ENCODE data around the gene ZFC3H1. TPM values are rescaled to one million over a fixed set of nuclear protein-coding genes. Genes with fewer than 3 reads are reported as not detected.

Gene ZFC3H1
- total and polyA plus RNA-seq, 2 donors from 2014 or later, result 11.2 to 42.4 TPM

DNA sequence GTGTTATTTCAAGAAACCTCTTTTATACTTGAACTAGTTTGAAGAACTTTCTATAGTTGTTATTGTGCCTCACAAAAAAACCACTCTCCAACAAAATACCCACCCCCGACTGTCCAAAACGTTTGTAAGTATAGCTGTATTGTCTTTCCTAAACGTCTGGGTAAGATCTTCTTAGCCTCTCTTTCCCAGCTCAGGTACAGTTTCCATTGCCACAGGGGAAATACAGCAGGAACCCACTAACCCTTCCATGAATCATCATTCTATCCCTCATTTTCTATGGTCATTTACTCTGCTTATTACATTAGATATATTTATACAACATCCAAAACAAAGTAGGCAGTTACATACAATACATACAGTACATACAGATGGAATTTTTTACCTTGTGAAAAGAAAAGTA lies 70.8 kb downstream of the ZFC3H1 start:
- Histone ChIP-seq H3K27me3 (ENCODE audit: control insufficient read depth, insufficient read depth, low read length) (no peaks in the 10 kb centered on the region), H3K36me3 (ENCODE audit: control insufficient read depth in 2 of 3, insufficient read depth in 3 of 3, low read length in 3 of 3) (no peaks in the 10 kb centered on the region), H3K27ac (ENCODE audit: low read depth in 2 of 2, low read length in 2 of 2) (no peak overlapping the region), H3K9ac (ENCODE audit: low read length in 3 of 3) (no peak overlapping the region), H3K9me3 (ENCODE audit: control insufficient read depth in 2 of 3, insufficient read depth in 1 of 3, low read length in 3 of 3) (no peaks in the 10 kb centered on the region), H3K4me1 (ENCODE audit: control insufficient read depth in 2 of 3, insufficient read depth in 2 of 3, low read depth in 1 of 3, low read length in 3 of 3) (no peaks in the 10 kb centered on the region), H3K4me3 (ENCODE audit: low read length in 3 of 3) (no peak overlapping the region)
- TF ChIP-seq, protein P1, sequence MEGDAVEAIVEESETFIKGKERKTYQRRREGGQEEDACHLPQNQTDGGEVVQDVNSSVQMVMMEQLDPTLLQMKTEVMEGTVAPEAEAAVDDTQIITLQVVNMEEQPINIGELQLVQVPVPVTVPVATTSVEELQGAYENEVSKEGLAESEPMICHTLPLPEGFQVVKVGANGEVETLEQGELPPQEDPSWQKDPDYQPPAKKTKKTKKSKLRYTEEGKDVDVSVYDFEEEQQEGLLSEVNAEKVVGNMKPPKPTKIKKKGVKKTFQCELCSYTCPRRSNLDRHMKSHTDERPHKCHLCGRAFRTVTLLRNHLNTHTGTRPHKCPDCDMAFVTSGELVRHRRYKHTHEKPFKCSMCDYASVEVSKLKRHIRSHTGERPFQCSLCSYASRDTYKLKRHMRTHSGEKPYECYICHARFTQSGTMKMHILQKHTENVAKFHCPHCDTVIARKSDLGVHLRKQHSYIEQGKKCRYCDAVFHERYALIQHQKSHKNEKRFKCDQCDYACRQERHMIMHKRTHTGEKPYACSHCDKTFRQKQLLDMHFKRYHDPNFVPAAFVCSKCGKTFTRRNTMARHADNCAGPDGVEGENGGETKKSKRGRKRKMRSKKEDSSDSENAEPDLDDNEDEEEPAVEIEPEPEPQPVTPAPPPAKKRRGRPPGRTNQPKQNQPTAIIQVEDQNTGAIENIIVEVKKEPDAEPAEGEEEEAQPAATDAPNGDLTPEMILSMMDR (IDR thresholded peaks at IDR 0.05; ENCODE audit: borderline replicate concordance, extremely low read depth, insufficient read depth), result no peak
- no peak for FAIRE-seq
- DNase-seq, result no peak
- intact Hi-C loops (cut with DNase I), result no loop called here

DNA sequence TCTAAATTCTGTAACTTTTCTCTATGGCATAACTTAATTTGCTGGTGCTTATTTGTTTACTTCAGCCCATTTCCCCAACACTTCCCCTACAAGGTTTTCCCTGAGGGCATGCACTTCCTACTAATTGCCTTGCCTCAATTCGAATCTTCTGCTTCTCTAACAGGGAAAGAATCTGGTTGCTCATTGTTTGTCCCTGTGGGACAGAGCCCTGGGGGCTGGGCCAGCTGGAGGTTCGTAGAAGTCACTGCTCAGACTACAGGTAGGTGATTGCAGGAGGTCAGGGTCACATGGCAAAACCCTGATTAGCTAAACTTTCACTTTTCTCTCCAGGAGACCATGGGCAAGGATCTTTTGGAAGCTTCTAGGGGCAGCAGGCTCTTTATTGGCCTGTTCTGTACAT lies 72.0 kb downstream of the ZFC3H1 start:
- no peak for FAIRE-seq
- no peak for DNase-seq
- no peaks in the 10 kb centered on the region for H3K36me3 ChIP-seq (ENCODE audit: control insufficient read depth in 2 of 3, insufficient read depth in 3 of 3, low read length in 3 of 3)
- intact Hi-C loops (cut with DNase I), result no loop called here
- TF ChIP-seq, protein P1 (IDR thresholded peaks at IDR 0.05; ENCODE audit: borderline replicate concordance, extremely low read depth, insufficient read depth), result no peak
- no peak overlapping the region for H3K9ac ChIP-seq (ENCODE audit: low read length in 3 of 3)
- H3K4me1 ChIP-seq (ENCODE audit: control insufficient read depth in 2 of 3, insufficient read depth in 2 of 3, low read depth in 1 of 3, low read length in 3 of 3), result no peaks in the 10 kb centered on the region
- H3K9me3 ChIP-seq (ENCODE audit: control insufficient read depth in 2 of 3, insufficient read depth in 1 of 3, low read length in 3 of 3), result no peaks in the 10 kb centered on the region
- no peaks in the 10 kb centered on the region for H3K27me3 ChIP-seq (ENCODE audit: control insufficient read depth, insufficient read depth, low read length)
- H3K27ac ChIP-seq (ENCODE audit: low read depth in 2 of 2, low read length in 2 of 2), result no peak overlapping the region
- H3K4me3 ChIP-seq (ENCODE audit: low read length in 3 of 3), result no peak overlapping the region

GRCh38 chr12:71589478-71589881 lies 74.2 kb downstream of the ZFC3H1 start:
- DNase-seq (peak in 1 of 5 donors; percentile 6), FAIRE-seq (no peak)
- no peak overlapping the region for H3K27ac ChIP-seq (ENCODE audit: low read depth in 2 of 2, low read length in 2 of 2)
- H3K9me3 ChIP-seq (ENCODE audit: control insufficient read depth in 2 of 3, insufficient read depth in 1 of 3, low read length in 3 of 3), result no peaks in the 10 kb centered on the region
- H3K36me3 ChIP-seq (ENCODE audit: control insufficient read depth in 2 of 3, insufficient read depth in 3 of 3, low read length in 3 of 3), result no peaks in the 10 kb centered on the region
- no peaks in the 10 kb centered on the region for H3K27me3 ChIP-seq (ENCODE audit: control insufficient read depth, insufficient read depth, low read length)
- no peaks in the 10 kb centered on the region for H3K4me1 ChIP-seq (ENCODE audit: control insufficient read depth in 2 of 3, insufficient read depth in 2 of 3, low read depth in 1 of 3, low read length in 3 of 3)
- TF ChIP-seq, protein P1 (IDR thresholded peaks at IDR 0.05; ENCODE audit: borderline replicate concordance, extremely low read depth, insufficient read depth), result no peak
- H3K4me3 ChIP-seq (ENCODE audit: low read length in 3 of 3), result no peak overlapping the region
- intact Hi-C loops (cut with DNase I), result no loop called here
- no peak overlapping the region for H3K9ac ChIP-seq (ENCODE audit: low read length in 3 of 3)

GRCh38 chr12:71587012-71587411 lies 76.6 kb downstream of the ZFC3H1 start:
- Histone ChIP-seq H3K9ac (ENCODE audit: low read length in 3 of 3) (no peak overlapping the region), H3K4me3 (ENCODE audit: low read length in 3 of 3) (no peak overlapping the region), H3K27ac (ENCODE audit: low read depth in 2 of 2, low read length in 2 of 2) (no peak overlapping the region), H3K36me3 (ENCODE audit: control insufficient read depth in 2 of 3, insufficient read depth in 3 of 3, low read length in 3 of 3) (no peaks in the 10 kb centered on the region), H3K4me1 (ENCODE audit: control insufficient read depth in 2 of 3, insufficient read depth in 2 of 3, low read depth in 1 of 3, low read length in 3 of 3) (no peaks in the 10 kb centered on the region), H3K9me3 (ENCODE audit: control insufficient read depth in 2 of 3, insufficient read depth in 1 of 3, low read length in 3 of 3) (no peaks in the 10 kb centered on the region), H3K27me3 (ENCODE audit: control insufficient read depth, insufficient read depth, low read length) (no peaks in the 10 kb centered on the region)
- intact Hi-C loops (cut with DNase I), result no loop called here
- DNase-seq (no peak), FAIRE-seq (no peak)
- TF ChIP-seq, protein P1 (IDR thresholded peaks at IDR 0.05; ENCODE audit: borderline replicate concordance, extremely low read depth, insufficient read depth), result no peak
